Measurements from ENCODE around the gene CD4. TPM values are rescaled to one million over a fixed set of nuclear protein-coding genes. Genes with fewer than 3 reads are reported as not detected.

CD4 gene
- total RNA-seq, 4 donors from 2014 or later = 1.8 to 12.9 (median 3.8) TPM

DNA sequence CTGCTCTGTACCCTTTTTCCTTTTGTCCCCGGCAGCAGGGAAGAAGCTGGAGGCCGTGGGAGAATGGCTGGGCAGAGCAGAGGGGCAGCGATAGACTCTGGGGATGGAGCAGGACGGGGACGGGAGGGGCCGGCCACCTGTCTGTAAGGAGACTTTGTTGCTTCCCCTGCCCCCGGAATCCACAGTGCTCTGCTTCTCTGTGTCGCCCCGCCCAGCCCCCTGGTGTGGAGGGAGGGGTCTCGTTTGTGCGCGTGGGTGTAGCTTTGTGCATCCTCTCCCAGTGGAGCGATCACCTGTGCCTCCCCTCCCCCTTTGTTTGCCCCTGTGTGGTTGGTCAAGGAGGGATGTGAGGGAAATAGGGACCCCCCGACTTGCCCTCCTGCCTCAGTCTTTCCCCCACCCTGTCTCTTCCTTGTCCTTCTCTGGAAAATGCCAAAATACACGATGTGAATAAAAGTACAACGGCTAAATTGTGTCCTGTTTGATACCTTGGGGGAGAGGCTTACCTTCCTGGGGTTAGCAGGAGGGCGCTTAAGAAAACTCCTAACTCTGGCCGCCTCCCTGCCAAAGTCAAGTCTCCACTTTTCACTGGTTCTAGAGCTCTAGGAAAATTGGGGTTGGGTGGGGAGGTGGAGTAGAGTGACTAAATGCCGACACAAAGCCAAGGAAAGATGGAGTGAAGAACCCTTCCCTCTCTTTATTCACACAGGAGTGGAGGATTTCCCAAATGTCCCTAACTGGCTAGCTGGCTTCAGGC lies 77.0 kb downstream of the CD4 start:
- peaks cover 25 to 30% of the 10 kb centered on the region in 2 donors for H3K4me1 ChIP-seq
- peak overlapping the region; percentile 93 to 100 (median 99) for H3K27ac ChIP-seq
- H3K4me3 ChIP-seq = peak overlapping the region in 3 of 4 donors; percentile 74 to 99 (median 98)
- H3K9me3 ChIP-seq = no peaks in the 10 kb centered on the region
- H3K27me3 ChIP-seq = no peaks in the 10 kb centered on the region
- peaks cover 0 to 68% of the 10 kb centered on the region in 2 donors for H3K36me3 ChIP-seq
- ATAC-seq (no peak), DNase-seq (no peak)
- intact Hi-C loops (cut with DNase I; ENCODE audit: low total_unique reads) = loop anchor here (2.0 to 5.0 kb wide), 2 partner anchors 58 to 76 kb away; partner anchors contain the start of genes C12orf57 and RNU7-1
- TF ChIP-seq POLR2A (IDR thresholded peaks at IDR 0.05) = no peak
- TF ChIP-seq, protein P1, sequence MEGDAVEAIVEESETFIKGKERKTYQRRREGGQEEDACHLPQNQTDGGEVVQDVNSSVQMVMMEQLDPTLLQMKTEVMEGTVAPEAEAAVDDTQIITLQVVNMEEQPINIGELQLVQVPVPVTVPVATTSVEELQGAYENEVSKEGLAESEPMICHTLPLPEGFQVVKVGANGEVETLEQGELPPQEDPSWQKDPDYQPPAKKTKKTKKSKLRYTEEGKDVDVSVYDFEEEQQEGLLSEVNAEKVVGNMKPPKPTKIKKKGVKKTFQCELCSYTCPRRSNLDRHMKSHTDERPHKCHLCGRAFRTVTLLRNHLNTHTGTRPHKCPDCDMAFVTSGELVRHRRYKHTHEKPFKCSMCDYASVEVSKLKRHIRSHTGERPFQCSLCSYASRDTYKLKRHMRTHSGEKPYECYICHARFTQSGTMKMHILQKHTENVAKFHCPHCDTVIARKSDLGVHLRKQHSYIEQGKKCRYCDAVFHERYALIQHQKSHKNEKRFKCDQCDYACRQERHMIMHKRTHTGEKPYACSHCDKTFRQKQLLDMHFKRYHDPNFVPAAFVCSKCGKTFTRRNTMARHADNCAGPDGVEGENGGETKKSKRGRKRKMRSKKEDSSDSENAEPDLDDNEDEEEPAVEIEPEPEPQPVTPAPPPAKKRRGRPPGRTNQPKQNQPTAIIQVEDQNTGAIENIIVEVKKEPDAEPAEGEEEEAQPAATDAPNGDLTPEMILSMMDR (IDR thresholded peaks at IDR 0.05 in 4 of 5, conservative IDR thresholded peaks at IDR 0.05 in 1 of 5) = no peak
- in situ Hi-C loops (cut with MboI; ENCODE audit: low sequenced_read_pairs in 4 of 4) = no loop called here

DNA sequence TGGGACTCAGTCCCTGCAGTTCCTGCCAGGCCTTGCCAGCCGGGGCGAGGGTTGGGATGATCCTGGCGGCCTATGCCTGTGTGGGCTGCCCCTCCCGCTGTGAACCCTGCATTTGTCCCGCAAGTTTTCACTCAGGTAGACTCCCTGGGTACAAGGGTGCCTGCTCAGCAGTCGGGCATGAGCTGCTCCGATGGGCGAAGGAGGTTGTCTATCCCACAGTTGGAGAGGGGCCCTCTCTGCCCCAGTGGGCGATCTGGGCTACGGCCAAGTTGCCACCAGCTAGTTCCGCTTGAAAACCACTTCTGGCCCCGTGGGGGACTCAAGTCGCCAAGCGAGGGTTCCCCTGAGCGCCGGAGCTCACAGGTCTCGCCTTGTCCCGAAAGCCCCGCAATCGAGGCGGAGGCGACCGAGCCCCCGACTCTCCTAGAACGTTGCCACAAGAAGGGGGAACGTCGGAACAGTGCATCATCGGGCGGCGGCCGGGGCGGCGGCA lies 77.6 kb downstream of the CD4 start:
- DNase-seq (peak in 1 of 2 donors; percentile 49), ATAC-seq (peak; percentile 9 to 18)
- H3K9me3 ChIP-seq = no peaks in the 10 kb centered on the region
- peaks cover 32 to 35% of the 10 kb centered on the region in 2 donors for H3K4me1 ChIP-seq
- TF ChIP-seq, protein P1 (IDR thresholded peaks at IDR 0.05 in 4 of 5, conservative IDR thresholded peaks at IDR 0.05 in 1 of 5) = no peak
- no peak for TF ChIP-seq POLR2A (IDR thresholded peaks at IDR 0.05)
- in situ Hi-C loops (cut with MboI; ENCODE audit: low sequenced_read_pairs in 4 of 4) (no loop called here), intact Hi-C loops (cut with DNase I; ENCODE audit: low total_unique reads) (loop anchor here (1.0 to 5.0 kb wide), 3 partner anchors 15 to 75 kb away; partner anchors contain the start of genes C12orf57, RNU7-1 and USP5)
- peak overlapping the region; percentile 93 to 100 (median 99) for H3K27ac ChIP-seq
- H3K27me3 ChIP-seq = no peaks in the 10 kb centered on the region
- H3K36me3 ChIP-seq = peaks cover 0 to 65% of the 10 kb centered on the region in 2 donors
- H3K4me3 ChIP-seq = peak overlapping the region; percentile 74 to 99 (median 91)

DNA sequence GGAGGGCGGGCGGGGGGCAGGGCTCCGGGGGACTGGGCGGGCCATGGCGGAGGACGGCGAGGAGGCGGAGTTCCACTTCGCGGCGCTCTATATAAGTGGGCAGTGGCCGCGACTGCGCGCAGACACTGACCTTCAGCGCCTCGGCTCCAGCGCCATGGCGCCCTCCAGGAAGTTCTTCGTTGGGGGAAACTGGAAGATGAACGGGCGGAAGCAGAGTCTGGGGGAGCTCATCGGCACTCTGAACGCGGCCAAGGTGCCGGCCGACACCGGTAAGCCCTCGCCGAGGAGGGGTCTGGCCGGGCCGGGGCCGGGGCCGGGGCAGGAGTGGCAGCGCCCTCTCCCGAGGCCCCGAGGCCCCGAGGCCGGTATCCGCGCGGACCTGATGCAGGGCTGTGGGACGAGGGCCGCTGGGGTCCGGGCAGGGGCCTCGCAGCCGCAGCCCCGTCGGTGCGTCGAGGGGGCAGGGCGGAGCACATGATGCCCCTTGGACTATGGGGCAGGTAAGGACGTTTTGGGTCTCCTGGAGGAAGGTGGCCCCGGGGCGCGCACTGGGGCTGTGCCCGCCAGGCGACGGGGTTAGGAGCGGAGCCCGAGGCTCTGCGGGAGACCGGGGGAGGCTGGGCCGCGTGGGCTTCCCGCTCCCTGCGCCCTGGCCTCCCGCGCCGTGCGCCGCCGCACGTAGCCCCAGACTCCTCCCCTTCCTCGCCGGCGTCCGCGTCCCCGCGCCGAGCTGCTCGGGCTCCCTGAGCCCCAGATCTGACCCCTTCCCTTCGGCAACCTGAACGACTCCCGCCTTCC lies 78.3 kb downstream of the CD4 start, which contains the start of gene TPI1:
TSS of gene TPI1 (plus strand) at position 119 of the 798 bp plus-strand sequence. CDS start at position 155, 36 bp downstream.
- peak; percentile 83 to 84 for ATAC-seq
- TF ChIP-seq, protein P1 (IDR thresholded peaks at IDR 0.05 in 4 of 5, conservative IDR thresholded peaks at IDR 0.05 in 1 of 5) = no peak
- peak; percentile 95 to 98 for TF ChIP-seq POLR2A (IDR thresholded peaks at IDR 0.05)
- intact Hi-C loops (cut with DNase I; ENCODE audit: low total_unique reads) (loop anchor here (1.0 to 5.0 kb wide), 4 partner anchors 15 to 151 kb away; partner anchors contain the start of genes C12orf57, LPCAT3, RNU7-1 and USP5), in situ Hi-C loops (cut with MboI; ENCODE audit: low sequenced_read_pairs in 4 of 4) (no loop called here)
- no peaks in the 10 kb centered on the region for H3K27me3 ChIP-seq
- H3K4me1 ChIP-seq = peaks cover 35 to 38% of the 10 kb centered on the region in 2 donors
- peak within 1 kb of the TSS; percentile 93 to 100 (median 99) for H3K27ac ChIP-seq
- H3K9me3 ChIP-seq = no peaks in the 10 kb centered on the region
- peaks cover 0 to 59% of the 10 kb centered on the region in 2 donors for H3K36me3 ChIP-seq
- peak within 1 kb of the TSS; percentile 74 to 99 (median 91) for H3K4me3 ChIP-seq
- peak; percentile 79 to 83 for DNase-seq

DNA sequence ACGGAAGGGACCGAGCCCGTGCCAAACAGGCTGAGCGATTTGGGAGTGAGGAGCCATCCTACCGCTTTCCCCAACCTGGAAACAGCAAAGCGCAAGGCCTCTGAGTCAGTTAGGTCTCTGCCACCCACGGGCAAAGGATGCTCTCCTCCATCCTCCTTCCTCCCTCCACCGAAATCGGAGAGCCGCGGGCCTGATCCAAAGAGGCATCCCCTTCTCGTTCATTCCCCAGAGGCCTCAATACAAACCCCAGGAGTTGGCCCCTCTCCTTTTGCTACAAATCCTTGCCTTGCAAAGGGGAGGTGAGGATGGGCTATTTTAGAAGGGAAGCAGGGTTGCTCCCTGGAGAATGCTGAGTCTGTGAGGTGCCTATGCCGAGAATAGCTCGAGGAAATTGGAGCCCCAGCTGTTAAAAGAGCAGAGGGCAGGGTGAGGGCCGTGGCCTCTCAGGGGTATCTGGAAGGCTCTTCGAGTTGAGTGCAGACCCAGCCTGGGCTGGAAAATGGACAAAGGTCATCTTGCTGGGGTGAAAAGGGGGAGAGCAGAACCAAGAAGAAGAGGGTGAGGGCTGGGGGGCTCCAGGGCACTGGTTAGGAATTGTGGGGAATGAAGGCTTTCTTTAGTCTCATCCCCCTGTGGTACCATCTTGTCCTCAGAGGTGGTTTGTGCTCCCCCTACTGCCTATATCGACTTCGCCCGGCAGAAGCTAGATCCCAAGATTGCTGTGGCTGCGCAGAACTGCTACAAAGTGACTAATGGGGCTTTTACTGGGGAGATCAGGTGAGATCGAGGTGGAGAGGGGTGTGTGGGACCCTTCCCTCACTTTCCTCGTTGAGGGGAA lies 79.1 kb downstream of the CD4 start:
- in situ Hi-C loops (cut with MboI; ENCODE audit: low sequenced_read_pairs in 4 of 4) (no loop called here), intact Hi-C loops (cut with DNase I; ENCODE audit: low total_unique reads) (loop anchor here (1.0 to 5.0 kb wide), 3 partner anchors 23 to 150 kb away; partner anchors contain the start of genes C12orf57, LPCAT3 and RNU7-1)
- peaks cover 0 to 51% of the 10 kb centered on the region in 2 donors for H3K36me3 ChIP-seq
- DNase-seq (peak in 1 of 2 donors; percentile 52), ATAC-seq (peak; percentile 1 to 11)
- H3K27me3 ChIP-seq = no peaks in the 10 kb centered on the region
- no peaks in the 10 kb centered on the region for H3K9me3 ChIP-seq
- H3K4me1 ChIP-seq = peaks cover 35 to 38% of the 10 kb centered on the region in 2 donors
- H3K4me3 ChIP-seq = peak overlapping the region; percentile 74 to 99 (median 91)
- H3K27ac ChIP-seq = peak overlapping the region; percentile 93 to 100 (median 99)
- no peak for TF ChIP-seq POLR2A (IDR thresholded peaks at IDR 0.05)
- TF ChIP-seq, protein P1 (IDR thresholded peaks at IDR 0.05 in 4 of 5, conservative IDR thresholded peaks at IDR 0.05 in 1 of 5) = no peak
